Stimulated activated naive CD8-positive, alpha-beta T cell treated with anti-CD3 and anti-CD28 coated beads, Interleukin-15, Interleukin-2, amounts not matched to agents 100 U/mL and 50 U/mL, for 24 hours (primary cell): ENCODE results near the gene MDFIC2.

Experiments used
- ATAC-seq: fragments of 150-1000 bp; cut with Tn5 transposase; one replicate; pipeline ENCODE4 v1.10.0; 2021
- DNase-seq: peaks from one replicate; pipeline ENCODE4 v3.0.0; 2021

Gene MDFIC2

GRCh38 chr3:70180664-70181063, 131.8 kb downstream of the MDFIC2 start:
- DNase-seq (no peak), ATAC-seq (no peak)

GRCh38 chr3:70179111-70179510, 133.3 kb downstream of the MDFIC2 start:
- DNase-seq (no peak), ATAC-seq (no peak)

GRCh38 chr3:70177881-70178645, 134.4 kb downstream of the MDFIC2 start:
- DNase-seq (no peak), ATAC-seq (no peak)

GRCh38 chr3:70176224-70176623, 136.2 kb downstream of the MDFIC2 start:
- ATAC-seq (no peak), DNase-seq (no peak)

GRCh38 chr3:70156808-70157207, 155.6 kb downstream of the MDFIC2 start:
- ATAC-seq (no peak), DNase-seq (no peak)

- ATAC-seq (no peak), DNase-seq (no peak)
Observed at GRCh38 chr3:70150599-70150998, 161.8 kb downstream of the MDFIC2 start.

GRCh38 chr3:70149714-70150400, 162.6 kb downstream of the MDFIC2 start:
- no peak for DNase-seq

More at GRCh38 chr3:70149714-70150400, 162.6 kb downstream of the MDFIC2 start:
- ATAC-seq: no peak
